Motor neuron (in vitro differentiated cells): ENCODE measurements around the gene CDH12. TPM values are rescaled to one million over a fixed set of nuclear protein-coding genes. Genes with fewer than 3 reads are reported as not detected.

Source experiments
- ATAC-seq, 8 experiments: fragments of 200-7000 bp; cut with Tn5 transposase; replicated peaks in 6 of 8; 2 replicates each; pipeline ENCODE4 v1.8.0; 2021; ENCODE audit warnings: mild to moderate bottlenecking in 8 of 8, moderate library complexity in 8 of 8
- H3K27ac ChIP-seq, 2 donors: fragments of 250-450 bp; sonication (Bioruptor Pico); 2 replicates each; pipeline ENCODE4 v1.9.0; 2021; ENCODE audit warnings: antibody characterized with exemption in 2 of 2, mild to moderate bottlenecking in 2 of 2, moderate library complexity in 1 of 2
- H3K4me1 ChIP-seq, 2 donors: fragments of 250-450 bp; sonication (Bioruptor Pico); replicated peaks in 1 of 2; 2 replicates each; pipeline ENCODE4 v1.6.1; 2021; ENCODE audit warnings: antibody characterized with exemption in 2 of 2, mild to moderate bottlenecking in 2 of 2, moderate library complexity in 1 of 2
- H3K4me3 ChIP-seq, 5 donors: fragments of 250-450 bp; sonication (Bioruptor Pico); 2 replicates each; pipeline ENCODE4 v1.9.0; 2021; ENCODE audit warnings: antibody characterized with exemption in 5 of 5, mild to moderate bottlenecking in 5 of 5, moderate library complexity in 4 of 5
- whole genome bisulfite sequencing, 10 experiments: fragments of 450-650 bp; shearing (Covaris generic); methylation state at CpG; one replicate each; pipeline ENCODE4 v1.0.0; 2022; 5-methylcytosine and 5-hydroxymethylcytosine counted together
- in situ Hi-C, 9 experiments: fragments of 400-800 bp; cut with MboI; loops; one replicate each; pipeline ENCODE4 v1.15.0; 2021; ENCODE audit warnings: low sequenced_read_pairs in 9 of 9, low pct_unique_long_range_greater_than_20kb in 2 of 9; ENCODE audit not compliant: unreplicated experiment in 9 of 9
- total RNA-seq, 8 experiments: library from RNA; unstranded; fragments of 300-600 nt; gene quantifications; 2 replicates each; pipeline versions ENCODE4 v1.2.3 to v1.2.4, GENCODE V29; 2022

CDH12 gene
- total RNA-seq, 8 experiments from 2014 or later = 1.6 to 30.5 (median 23.7) TPM; not detected in 3

DNA sequence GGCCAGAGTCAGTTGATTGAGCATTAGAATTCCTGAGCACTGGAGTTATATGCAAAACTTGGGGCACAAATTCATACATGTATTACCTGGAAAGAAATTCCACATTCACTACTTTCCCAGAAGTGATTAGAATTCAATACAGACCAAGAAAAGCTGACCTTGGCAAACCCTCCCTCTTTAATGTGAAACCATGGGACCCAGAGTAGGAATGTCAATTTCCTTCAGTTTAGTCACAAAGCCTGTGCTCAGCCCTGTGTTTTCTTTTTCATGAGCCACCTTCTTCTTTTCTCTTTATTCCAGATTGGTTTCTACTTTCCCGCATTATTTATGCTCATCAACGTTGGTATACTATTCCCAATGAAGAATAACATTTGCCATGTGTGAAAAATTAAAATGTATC is 420.2 kb downstream of the CDH12 start:
- ATAC-seq = peak in 5 of 8 experiments; percentile 38 to 98 (median 72)

DNA sequence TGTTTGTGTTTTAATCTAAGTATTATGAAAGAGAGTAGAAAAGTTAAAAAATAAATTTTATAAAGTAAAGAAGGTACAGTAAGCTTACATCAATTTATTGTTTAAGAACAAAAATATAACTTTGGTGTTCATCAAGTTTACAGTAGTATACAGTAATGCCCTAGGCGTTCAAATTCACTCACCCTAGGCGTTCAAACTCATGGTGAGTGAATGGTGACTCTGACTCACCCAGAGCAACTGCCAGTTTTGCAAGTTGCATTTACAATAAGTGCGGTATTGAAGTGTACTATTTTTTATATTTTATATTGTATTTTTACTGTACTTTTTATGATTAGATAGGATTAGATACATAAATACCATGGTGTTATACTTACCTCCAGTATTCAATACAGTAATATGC is 421.3 kb downstream of the CDH12 start:
- ATAC-seq = no peak
- in situ Hi-C loops = no loop called here
- Histone ChIP-seq H3K4me3 (no peak overlapping the region), H3K4me1 (peaks cover 8 to 10% of the 10 kb centered on the region in 2 donors), H3K27ac (no peak overlapping the region)
- 0 to 100% (median 85%) methylated on average over 1 to 3 of the region's 3 CpGs; no CpG with 5 or more reads in 1 of the 10 experiments for WGBS, 10 experiments

More for the DNA sequence above, 420.2 kb downstream of the CDH12 start:
- WGBS, 10 experiments = 10 to 52% (median 32%) methylated on average over 1 to 2 of the region's 2 CpGs
- peaks cover 8 to 10% of the 10 kb centered on the region in 2 donors for H3K4me1 ChIP-seq
- in situ Hi-C loops = no loop called here
- peak overlapping the region in 1 of 2 donors; percentile 32 for H3K27ac ChIP-seq
- H3K4me3 ChIP-seq = no peak overlapping the region

DNA sequence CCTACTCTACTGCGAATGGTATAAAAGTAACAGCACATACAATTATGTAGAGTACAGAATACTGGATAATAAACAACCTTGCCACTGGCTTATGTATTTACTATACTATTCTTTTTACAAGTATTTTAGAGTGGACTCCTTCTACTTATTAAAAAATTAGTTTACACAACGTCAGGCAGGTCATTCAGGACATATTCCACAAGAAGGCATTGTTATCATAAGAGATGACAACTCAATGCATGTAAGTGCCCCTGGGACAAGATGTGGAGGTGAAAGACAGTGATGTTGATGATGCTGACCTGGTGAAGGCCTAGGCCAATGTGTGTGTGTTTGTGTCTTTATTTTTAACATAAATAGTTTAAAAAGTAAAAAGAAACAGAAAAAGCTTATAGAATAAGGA is 421.7 kb downstream of the CDH12 start:
- peaks cover 8 to 10% of the 10 kb centered on the region in 2 donors for H3K4me1 ChIP-seq
- H3K4me3 ChIP-seq = no peak overlapping the region
- WGBS, 10 experiments = 0 to 86% (median 73%) methylated on average over 1 to 2 of the region's 2 CpGs; no CpG with 5 or more reads in 1 of the 10 experiments
- ATAC-seq = no peak
- no peak overlapping the region for H3K27ac ChIP-seq
- in situ Hi-C loops = no loop called here

DNA sequence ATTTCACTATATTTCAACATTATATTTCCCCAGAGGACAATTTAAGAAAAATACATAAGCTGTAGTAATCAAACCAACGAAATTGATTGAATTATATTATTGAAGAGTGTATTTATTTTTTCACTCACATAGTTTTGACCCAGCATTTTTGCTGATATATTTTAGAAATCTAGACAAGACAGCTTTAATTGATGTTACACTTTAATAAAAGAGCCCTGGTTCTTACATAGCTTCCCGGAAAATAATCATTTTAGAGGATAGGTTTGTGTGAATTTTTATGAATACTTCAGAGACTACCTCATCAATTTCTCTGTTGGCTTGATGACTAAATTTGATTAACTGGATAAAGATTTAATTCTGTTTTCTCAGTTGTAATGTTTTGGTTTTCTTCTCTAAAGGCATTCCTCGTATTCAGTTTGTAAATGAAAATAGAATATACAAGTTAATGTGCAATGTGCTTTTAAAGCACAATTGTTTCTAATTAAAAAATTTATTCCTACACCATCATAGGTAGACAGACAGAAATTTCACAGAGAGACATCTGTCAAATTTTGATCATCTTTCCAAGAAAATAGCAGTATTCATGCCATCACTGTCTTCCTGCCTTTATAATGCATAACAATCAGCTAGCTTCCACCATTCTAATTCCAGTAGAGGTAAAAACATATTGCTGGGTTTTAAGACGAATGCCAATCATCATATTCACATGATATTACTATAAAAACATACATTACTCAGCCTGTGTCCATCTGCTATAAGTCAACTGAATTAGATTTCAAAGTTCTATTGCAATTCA is 441.4 kb downstream of the CDH12 start:
- ATAC-seq = peak in 4 of 8 experiments; percentile 50 to 62 (median 57)
- in situ Hi-C loops = no loop called here
- peaks cover 0 to 13% of the 10 kb centered on the region in 2 donors for H3K4me1 ChIP-seq
- H3K4me3 ChIP-seq = no peak overlapping the region
- whole genome bisulfite sequencing, 10 experiments = 0 to 68% (median 41%) methylated on average over 1 to 4 of the region's 4 CpGs
- no peak overlapping the region for H3K27ac ChIP-seq

DNA sequence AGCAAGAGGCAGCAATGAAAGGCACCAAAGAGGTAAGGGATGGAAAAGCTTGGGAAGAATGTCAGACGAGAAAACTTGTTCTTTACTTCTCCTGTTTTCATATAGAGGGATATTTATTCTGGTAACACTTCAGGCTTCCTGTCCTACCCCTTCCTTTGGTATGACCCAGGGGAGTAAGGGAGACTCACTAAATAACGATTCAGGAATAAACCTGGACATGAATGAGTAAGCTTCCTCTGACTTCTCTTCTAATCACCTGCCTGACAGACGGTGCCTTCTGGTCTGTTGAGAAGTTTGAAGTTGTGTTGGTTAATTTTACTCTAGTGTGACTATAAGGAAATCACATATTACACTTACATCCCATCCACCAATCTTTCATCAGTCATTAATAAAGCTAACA is 461.2 kb downstream of the CDH12 start:
- no peak overlapping the region for H3K4me3 ChIP-seq
- WGBS, 10 experiments = 0 to 100% (median 92%) methylated on average over 1 to 3 of the region's 3 CpGs
- H3K4me1 ChIP-seq = peaks cover 6 to 10% of the 10 kb centered on the region in 2 donors
- no peak overlapping the region for H3K27ac ChIP-seq
- in situ Hi-C loops = no loop called here
- no peak for ATAC-seq

DNA sequence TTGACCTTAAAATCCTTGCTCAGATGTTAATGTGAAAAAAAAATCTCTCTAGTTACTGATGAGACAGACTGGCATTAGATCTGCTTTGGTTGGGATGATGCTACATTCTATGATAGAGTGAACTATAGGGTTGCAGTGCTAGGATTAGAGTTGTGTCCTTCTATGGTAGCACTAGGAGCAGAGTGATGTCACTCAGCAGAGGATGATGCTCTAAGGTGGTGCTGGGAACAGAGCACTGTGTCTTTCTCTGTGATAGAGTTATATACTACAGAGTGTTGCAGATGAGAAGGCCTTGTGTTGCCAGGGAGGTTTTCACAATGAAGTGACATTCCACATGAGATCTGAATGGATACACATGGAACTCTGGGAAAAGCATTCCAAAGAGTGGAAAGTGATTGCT is 462.3 kb downstream of the CDH12 start:
- Histone ChIP-seq H3K4me3 (no peak overlapping the region), H3K27ac (no peak overlapping the region), H3K4me1 (peaks cover 6 to 10% of the 10 kb centered on the region in 2 donors)
- in situ Hi-C loops = no loop called here
- peak in 5 of 8 experiments; percentile 79 to 100 (median 91) for ATAC-seq

DNA sequence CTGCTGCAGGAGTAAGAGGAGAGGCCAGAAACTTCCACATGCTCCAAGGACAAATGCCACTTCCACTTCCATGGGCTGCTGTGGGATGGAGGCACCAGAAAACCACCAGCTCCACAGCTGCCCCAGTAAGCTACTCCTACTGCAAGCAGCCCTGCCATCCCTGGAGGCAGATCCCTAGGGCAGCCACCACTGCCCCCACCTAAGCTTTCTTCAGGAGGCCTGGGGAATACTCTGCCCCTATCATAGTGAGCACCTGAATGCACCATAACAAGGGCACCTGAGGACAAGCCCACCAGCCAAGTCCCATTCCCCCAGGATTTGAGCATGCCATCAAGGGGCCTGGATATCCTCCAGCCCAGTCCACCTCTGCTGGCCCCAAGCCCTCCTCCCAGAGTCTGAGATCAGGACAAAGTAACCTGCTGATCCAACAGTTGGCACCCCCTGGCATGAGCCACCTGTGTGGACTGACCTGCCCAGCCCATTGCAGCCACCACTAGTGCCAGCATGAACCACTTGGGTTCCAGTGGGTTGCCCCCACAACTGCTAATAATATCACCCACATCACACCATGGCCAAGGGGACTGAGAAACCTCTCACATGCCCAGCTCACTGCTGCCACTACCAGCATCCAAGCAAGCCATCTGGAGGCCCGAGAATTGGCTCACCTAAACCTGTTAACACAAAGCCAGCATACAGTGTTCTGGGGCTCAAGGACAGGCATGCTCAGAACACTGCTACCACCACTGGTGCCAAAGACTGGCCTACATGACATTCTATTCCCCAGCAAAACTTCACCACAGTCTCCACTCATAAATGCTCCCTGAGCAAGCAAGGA is 480.1 kb downstream of the CDH12 start:
- in situ Hi-C loops = no loop called here
- 0 to 100% methylated on average over 1 of the region's 1 CpG; no CpG with 5 or more reads in 8 of the 10 experiments for WGBS, 10 experiments
- H3K27ac ChIP-seq = no peak overlapping the region
- no peak for ATAC-seq
- no peaks in the 10 kb centered on the region for H3K4me1 ChIP-seq
- H3K4me3 ChIP-seq = no peak overlapping the region

DNA sequence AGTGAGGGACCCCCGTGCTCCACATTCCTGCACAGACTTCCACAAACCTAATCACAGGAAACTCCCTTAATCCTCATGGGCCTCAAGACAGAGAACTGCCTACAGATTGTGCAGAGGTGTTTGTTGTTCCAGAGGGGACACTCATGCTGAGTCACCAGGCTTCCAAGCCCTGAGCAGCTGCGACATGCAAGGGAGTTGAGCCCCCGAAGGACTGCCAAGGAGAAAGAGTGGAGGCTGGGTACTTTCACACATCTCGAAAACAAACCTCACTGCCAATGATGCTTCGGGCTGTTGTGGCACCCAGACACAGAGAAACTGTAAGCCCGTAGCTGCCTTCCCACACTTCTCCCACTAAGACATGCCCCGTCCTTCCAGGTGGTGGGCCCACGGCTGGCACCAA is 480.8 kb downstream of the CDH12 start:
- in situ Hi-C loops = no loop called here
- no peak for ATAC-seq
- no peaks in the 10 kb centered on the region for H3K4me1 ChIP-seq
- H3K27ac ChIP-seq = no peak overlapping the region
- WGBS, 10 experiments = 0 to 100% (median 80%) methylated on average over 1 to 5 of the region's 8 CpGs; no CpG with 5 or more reads in 5 of the 10 experiments
- H3K4me3 ChIP-seq = no peak overlapping the region

DNA sequence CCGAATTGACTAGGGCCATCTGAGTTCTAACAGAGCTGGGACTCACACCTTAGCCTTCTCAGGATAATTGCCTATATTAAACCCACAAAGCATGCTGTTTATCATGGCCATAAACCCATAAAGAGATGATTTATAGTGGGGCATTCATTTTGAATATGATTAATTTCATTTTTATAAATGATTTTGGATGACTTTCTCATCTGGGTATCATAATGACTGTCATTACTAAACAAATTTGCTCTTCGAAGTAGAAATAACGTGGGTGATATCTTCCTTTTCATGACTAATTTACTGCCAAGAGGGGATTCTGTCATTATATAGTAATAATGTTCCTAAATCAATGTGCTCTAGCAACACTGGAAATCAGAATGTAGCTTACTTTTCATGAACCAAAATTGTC is 498.2 kb downstream of the CDH12 start:
- peak in 1 of 8 experiments; percentile 31 for ATAC-seq
- in situ Hi-C loops = no loop called here

DNA sequence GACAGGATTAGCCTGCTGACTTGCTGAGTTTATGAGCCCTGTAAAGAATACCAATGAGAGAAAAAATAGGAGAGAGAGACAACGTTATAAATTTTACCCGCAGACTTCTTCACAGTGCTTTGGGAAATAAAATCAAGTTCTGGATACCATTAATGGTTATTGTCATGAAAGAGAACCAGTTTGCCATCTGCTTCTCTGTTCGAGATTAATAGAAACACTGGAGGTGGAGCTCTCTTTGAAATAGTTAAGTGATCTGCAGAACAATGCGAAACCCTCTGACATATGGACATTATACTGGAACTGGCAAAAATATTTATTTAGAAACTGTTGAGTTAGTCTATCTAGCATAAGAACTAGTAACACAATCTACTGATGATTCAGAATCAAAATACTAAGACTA is 500.7 kb downstream of the CDH12 start:
- WGBS, 10 experiments = 0 to 63% (median 33%) methylated on average over 2 to 4 of the region's 4 CpGs
- peak in 4 of 8 experiments; percentile 11 to 70 (median 52) for ATAC-seq
- in situ Hi-C loops = no loop called here
- Histone ChIP-seq H3K27ac (no peak overlapping the region), H3K4me1 (peaks cover 7 to 12% of the 10 kb centered on the region in 2 donors), H3K4me3 (no peak overlapping the region)

More for the DNA sequence above, 498.2 kb downstream of the CDH12 start:
- 5 to 100% (median 50%) methylated on average over 1 to 3 of the region's 3 CpGs; no CpG with 5 or more reads in 1 of the 10 experiments for WGBS, 10 experiments
- Histone ChIP-seq H3K4me1 (peaks cover 2 to 4% of the 10 kb centered on the region in 2 donors), H3K4me3 (no peak overlapping the region), H3K27ac (no peak overlapping the region)

DNA sequence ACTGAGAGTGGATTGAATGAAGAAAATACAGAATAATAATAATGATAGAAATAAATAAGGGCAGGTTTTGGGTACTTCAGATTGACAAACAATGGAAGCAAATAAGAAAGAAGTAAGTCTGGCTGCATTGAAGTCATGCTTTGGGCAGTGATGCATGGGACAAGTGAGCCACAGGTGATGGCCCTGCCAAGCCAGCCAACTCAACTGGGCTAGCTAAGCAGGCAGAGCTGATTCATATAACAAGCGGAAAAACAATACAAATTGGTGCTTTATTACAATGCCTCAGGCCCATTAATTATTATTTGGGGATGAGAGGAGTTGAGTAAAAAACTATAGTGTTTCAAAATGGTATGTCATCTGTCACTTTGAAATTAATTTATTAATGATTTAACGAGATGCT is 502.0 kb downstream of the CDH12 start:
- no peak for ATAC-seq
- in situ Hi-C loops = no loop called here

DNA sequence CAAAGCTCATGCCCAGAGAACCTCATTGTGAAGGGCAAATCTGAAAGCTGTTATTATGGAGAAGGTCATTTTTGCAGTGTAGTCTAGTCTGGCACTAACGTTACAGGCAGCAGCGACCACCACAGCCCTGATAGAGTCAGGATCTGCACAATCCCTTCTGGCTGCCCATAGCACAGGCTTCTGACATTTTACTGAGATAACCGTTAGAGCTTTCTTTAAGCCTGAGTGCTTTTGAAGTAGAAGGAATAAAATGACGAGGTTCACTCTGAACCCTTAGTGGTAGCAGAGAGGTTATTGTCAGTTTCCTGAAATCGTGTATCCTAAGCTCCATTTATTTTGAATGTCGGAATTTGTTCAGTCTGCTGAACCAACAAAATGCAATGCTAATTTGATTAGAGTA is 505.1 kb downstream of the CDH12 start:
- peak in 3 of 8 experiments; percentile 47 to 55 (median 49) for ATAC-seq
- in situ Hi-C loops = no loop called here
- H3K4me3 ChIP-seq = no peak overlapping the region
- WGBS, 10 experiments = 0 to 80% (median 66%) methylated on average over 1 to 6 of the region's 6 CpGs; no CpG with 5 or more reads in 2 of the 10 experiments
- H3K27ac ChIP-seq = no peak overlapping the region
- H3K4me1 ChIP-seq = peaks cover 7 to 12% of the 10 kb centered on the region in 2 donors

More for the DNA sequence above, 502.0 kb downstream of the CDH12 start:
- WGBS, 10 experiments = 0 to 100% (median 50%) methylated on average over 1 to 2 of the region's 2 CpGs; no CpG with 5 or more reads in 1 of the 10 experiments
- peaks cover 7 to 12% of the 10 kb centered on the region in 2 donors for H3K4me1 ChIP-seq
- no peak overlapping the region for H3K27ac ChIP-seq
- H3K4me3 ChIP-seq = no peak overlapping the region

DNA sequence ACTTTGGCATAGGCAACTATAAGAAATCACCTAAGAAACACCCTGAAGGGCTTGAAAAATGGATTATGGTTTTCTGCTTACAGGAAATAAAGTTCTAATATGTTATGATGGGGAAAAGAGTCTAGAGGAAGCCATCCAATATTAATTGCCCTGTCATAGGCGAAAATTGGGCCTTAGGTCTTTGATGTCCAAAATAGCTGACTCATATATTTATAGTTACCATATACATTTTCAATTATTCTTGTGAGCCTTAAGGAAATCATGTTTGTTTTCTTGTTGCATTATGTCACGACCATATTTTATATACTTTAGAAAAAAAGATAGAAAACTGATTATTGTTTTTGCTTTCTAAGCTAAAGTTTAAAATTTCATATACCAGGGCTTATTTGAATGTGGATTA is 509.1 kb downstream of the CDH12 start:
- Histone ChIP-seq H3K4me1 (peaks cover 4 to 10% of the 10 kb centered on the region in 2 donors), H3K4me3 (no peak overlapping the region), H3K27ac (no peak overlapping the region)
- 0 to 79% (median 40%) methylated on average over 1 to 2 of the region's 2 CpGs; no CpG with 5 or more reads in 1 of the 10 experiments for WGBS, 10 experiments
- in situ Hi-C loops = no loop called here
- no peak for ATAC-seq
